Hypothalamus (tissue), 51 donors: Measurements from ENCODE around the gene CHRNB4.
A peak's percentile ranks its signal among the peaks of the same experiment; 100 is the strongest.

Experiments
- DNase-seq, 51 donors: peaks; one replicate each; lab custom pipeline; 2025; lab: John Stamatoyannopoulos, UW

The CHRNB4 gene

GRCh38 chr15:78635346-78635745, 5.7 kb downstream of the CHRNB4 start:
- DNase-seq, result no peak

GRCh38 chr15:78634210-78635145, 6.5 kb downstream of the CHRNB4 start:
- DNase-seq, result no peak

- no peak for DNase-seq
These were observed 7.7 kb downstream of the CHRNB4 start for GRCh38 chr15:78633348-78633747.

GRCh38 chr15:78630886-78631633, 9.9 kb downstream of the CHRNB4 start:
- DNase-seq, result no peak

GRCh38 chr15:78629716-78630065, 11.3 kb downstream of the CHRNB4 start:
- no peak for DNase-seq

- DNase-seq, result no peak
These were observed 11.8 kb downstream of the CHRNB4 start for GRCh38 chr15:78629031-78629715.

- DNase-seq, result no peak
These were observed 12.8 kb downstream of the CHRNB4 start for GRCh38 chr15:78628227-78628626.

GRCh38 chr15:78627348-78627747, 13.7 kb downstream of the CHRNB4 start:
- DNase-seq, result no peak

GRCh38 chr15:78626381-78626995, 14.5 kb downstream of the CHRNB4 start:
- DNase-seq, result no peak

GRCh38 chr15:78625606-78626280, 15.3 kb downstream of the CHRNB4 start:
- no peak for DNase-seq

- no peak for DNase-seq
These were observed 16.1 kb downstream of the CHRNB4 start for GRCh38 chr15:78624651-78625590.

GRCh38 chr15:78623786-78624497, 17.1 kb downstream of the CHRNB4 start:
- DNase-seq, result no peak

GRCh38 chr15:78621810-78622402, 19.1 kb downstream of the CHRNB4 start:
- no peak for DNase-seq

- DNase-seq, result no peak
These were observed 20.2 kb downstream of the CHRNB4 start, which contains the start of gene CHRNA3 for GRCh38 chr15:78620527-78621421. CHRNA3 (minus strand) TSS chr15:78620996; CDS start chr15:78620794, 202 bp downstream.

- peak in 1 of 51 donors; percentile 3 for DNase-seq
These were observed 20.9 kb downstream of the CHRNB4 start for GRCh38 chr15:78620021-78620526.
